PC-3 (cell line): ENCODE data around the gene MID1. TPM values are rescaled to one million over a fixed set of nuclear protein-coding genes. Genes with fewer than 3 reads are reported as not detected.

Experiments
- ATAC-seq: fragments of 200-7000 bp; cut with Tn5 transposase; 2 replicates; pipeline ENCODE4 v1.9.1; 2020; ENCODE audit warnings: mild to moderate bottlenecking, moderate library complexity
- Bru-seq: library from RNA; stranded (reverse); fragments of 400-500 nt; gene quantifications from one replicate; lab custom pipeline; 2021; lab: Mats Ljungman, UMichigan
- BruChase-seq, 2 experiments: library from RNA; stranded (reverse); fragments of 400-500 nt; gene quantifications; one replicate each; lab custom pipeline; 2021; lab: Mats Ljungman, UMichigan
- BruUV-seq: library from RNA; stranded (reverse); fragments of 400-500 nt; replicated peaks from 2 replicates; lab custom pipeline; 2021; lab: Mats Ljungman, UMichigan
- CTCF ChIA-PET: fragments of 300-600 bp; sonication (Branson Sonifier 250); formaldehyde crosslinking; loops from one replicate; lab custom pipeline; 2022; ENCODE audit warnings: antibody characterized with exemption; lab: Charles Lee
- POLR2A ChIA-PET: fragments of 300-600 bp; sonication (Branson Sonifier 250); formaldehyde crosslinking; loops from one replicate; lab custom pipeline; 2022; ENCODE audit warnings: antibody characterized with exemption; ENCODE audit not compliant: unreplicated experiment; lab: Charles Lee
- DNase-seq: peaks from one replicate; pipeline ENCODE4 v3.0.0-alpha.2; 2015
- H2AFZ ChIP-seq: fragments of 300-600 bp; sonication (generic); 2 replicates; pipeline ENCODE4 v1.6.0; 2016; ENCODE audit warnings: antibody characterized with exemption, low read length
- H3F3A ChIP-seq: fragments of 300-600 bp; sonication (generic); one replicate; pipeline ENCODE4 v1.6.0; 2017; ENCODE audit warnings: antibody characterized with exemption, low read length, control low read depth, mild to moderate bottlenecking; ENCODE audit not compliant: unreplicated experiment
- H3K27ac ChIP-seq: fragments of 300-600 bp; sonication (generic); 2 replicates; pipeline ENCODE4 v1.5.1; 2016; ENCODE audit warnings: mild to moderate bottlenecking, low read length
- H3K27me3 ChIP-seq: fragments of 300-600 bp; sonication (generic); 2 replicates; pipeline ENCODE4 v1.6.1; 2016; ENCODE audit warnings: low read length, mixed read lengths
- H3K36me3 ChIP-seq: fragments of 300-600 bp; sonication (generic); 2 replicates; pipeline ENCODE4 v1.6.1; 2016; ENCODE audit warnings: low read depth, mixed run types, low read length, mixed read lengths
- H3K4me1 ChIP-seq: fragments of 300-600 bp; sonication (generic); 2 replicates; pipeline ENCODE4 v1.5.1; 2016; ENCODE audit warnings: low read length; ENCODE audit not compliant: insufficient read depth
- H3K4me2 ChIP-seq: fragments of 300-600 bp; sonication (generic); 2 replicates; pipeline ENCODE4 v1.6.0; 2016; ENCODE audit warnings: low read length
- H3K4me3 ChIP-seq: fragments of 300-600 bp; sonication (generic); 2 replicates; pipeline ENCODE4 v1.5.1; 2016; ENCODE audit warnings: mild to moderate bottlenecking, low read length, mixed read lengths
- H3K79me2 ChIP-seq: fragments of 300-600 bp; sonication (generic); 2 replicates; pipeline ENCODE4 v1.6.1; 2017; ENCODE audit warnings: low read length, mixed read lengths
- H3K9ac ChIP-seq: fragments of 300-600 bp; sonication (generic); 2 replicates; pipeline ENCODE4 v1.6.0; 2016; ENCODE audit warnings: mild to moderate bottlenecking, low read length
- H3K9me2 ChIP-seq: fragments of 300-600 bp; sonication (generic); replicated peaks from 2 replicates; pipeline ENCODE4 v1.6.1; 2016; ENCODE audit warnings: mixed run types, low read length, mixed read lengths
- H3K9me3 ChIP-seq: fragments of 300-600 bp; sonication (generic); 2 replicates; pipeline ENCODE4 v1.6.1; 2016; ENCODE audit warnings: low read length, mixed read lengths
- H4K20me1 ChIP-seq: fragments of 300-600 bp; sonication (generic); 2 replicates; pipeline ENCODE4 v1.6.1; 2016; ENCODE audit warnings: low read length, mixed read lengths
- EZH2 ChIP-seq: fragments of 300-600 bp; sonication (generic); IDR thresholded peaks from one replicate; pipeline ENCODE4 v1.6.1; 2017; ENCODE audit warnings: antibody characterized with exemption, mild to moderate bottlenecking, low read length; ENCODE audit not compliant: unreplicated experiment
- EZH2phosphoT487 ChIP-seq: fragments of 300-600 bp; sonication (generic); IDR thresholded peaks from 2 replicates; pipeline ENCODE4 v1.6.1; 2018; ENCODE audit warnings: mild to moderate bottlenecking, antibody characterized with exemption, low read length, borderline replicate concordance
- intact Hi-C: fragments of 100-400 bp; cut with micrococcal nuclease; formaldehyde crosslinking; loops from 2 replicates; pipeline ENCODE4 v1.9.0; 2023
- long read RNA-seq: library from polyadenylated mRNA; unstranded; transcript quantifications from one replicate; pipeline ENCODE4 v2.0.0, GENCODE V29; 2021; ENCODE audit not compliant: unreplicated experiment
- total RNA-seq: library from RNA; depleted of rRNA; stranded (reverse); fragments of >200 nt; gene quantifications from 2 replicates; pipeline ENCODE4 v1.2.3, GENCODE V29; 2014; rRNA removed
- TF ChIP-seq, protein P1 (sequence below): fragments of 300-600 bp; sonication (generic); conservative IDR thresholded peaks from 2 replicates; pipeline ENCODE4 v1.5.1; 2017; ENCODE audit warnings: antibody characterized with exemption, low read depth, mild to moderate bottlenecking, low read length

The MID1 gene, protein sequence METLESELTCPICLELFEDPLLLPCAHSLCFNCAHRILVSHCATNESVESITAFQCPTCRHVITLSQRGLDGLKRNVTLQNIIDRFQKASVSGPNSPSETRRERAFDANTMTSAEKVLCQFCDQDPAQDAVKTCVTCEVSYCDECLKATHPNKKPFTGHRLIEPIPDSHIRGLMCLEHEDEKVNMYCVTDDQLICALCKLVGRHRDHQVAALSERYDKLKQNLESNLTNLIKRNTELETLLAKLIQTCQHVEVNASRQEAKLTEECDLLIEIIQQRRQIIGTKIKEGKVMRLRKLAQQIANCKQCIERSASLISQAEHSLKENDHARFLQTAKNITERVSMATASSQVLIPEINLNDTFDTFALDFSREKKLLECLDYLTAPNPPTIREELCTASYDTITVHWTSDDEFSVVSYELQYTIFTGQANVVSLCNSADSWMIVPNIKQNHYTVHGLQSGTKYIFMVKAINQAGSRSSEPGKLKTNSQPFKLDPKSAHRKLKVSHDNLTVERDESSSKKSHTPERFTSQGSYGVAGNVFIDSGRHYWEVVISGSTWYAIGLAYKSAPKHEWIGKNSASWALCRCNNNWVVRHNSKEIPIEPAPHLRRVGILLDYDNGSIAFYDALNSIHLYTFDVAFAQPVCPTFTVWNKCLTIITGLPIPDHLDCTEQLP
- total RNA-seq (21.9 and 24.6 TPM in 2 replicates), Bru-seq, nascent RNA (percentile 59 among the genes with signal in this experiment), BruChase-seq, experiment 1, labeled RNA remaining after a 6-hour chase (percentile 52 among the genes with signal in this experiment), BruChase-seq, experiment 2, labeled RNA remaining after a 2-hour chase (percentile 52 among the genes with signal in this experiment)
- long read RNA-seq, full-length matches to known transcripts = 22 of 46 reads
- long read RNA-seq, partial matches to known transcripts = 13 of 46 reads
- long read RNA-seq, other reads (novel, unspliced or antisense) = 11 of 46 reads

DNA sequence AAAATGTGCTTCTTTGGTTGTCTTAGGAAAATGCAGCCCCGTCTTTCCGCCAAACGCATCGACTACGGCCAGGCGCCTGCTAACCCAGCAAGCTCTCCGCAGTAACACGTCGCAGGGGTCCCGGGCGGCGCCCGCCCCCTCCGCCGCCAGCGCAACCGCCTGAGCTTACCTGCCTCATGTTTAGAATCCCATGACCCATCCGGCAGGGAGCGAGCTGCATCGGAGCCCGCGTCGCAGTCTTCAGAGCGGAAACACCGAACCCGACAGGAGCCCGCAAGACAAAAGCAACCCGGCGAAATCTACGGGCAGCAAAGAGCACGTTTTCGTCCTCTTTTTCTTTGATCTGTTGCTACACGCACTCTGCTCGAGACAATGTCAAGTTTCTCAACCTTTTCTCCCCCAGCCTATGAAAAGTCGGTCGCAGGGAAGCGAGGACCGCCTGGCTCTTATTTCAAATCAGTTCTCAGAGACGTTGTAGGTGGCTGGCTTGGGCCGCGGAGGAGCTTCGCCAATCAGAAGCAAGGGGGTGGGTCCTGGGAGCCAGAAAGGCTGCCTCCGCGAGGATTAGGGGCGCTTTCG is at the start of gene MID1:
Gene MID1, minus strand, starts transcription at position 465 of the 579 bp plus-strand sequence. CDS start 53,038 bp downstream, outside the sequence.
- TF ChIP-seq EZH2 (no peak), EZH2phosphoT487 (no peak)
- TF ChIP-seq, protein P1, sequence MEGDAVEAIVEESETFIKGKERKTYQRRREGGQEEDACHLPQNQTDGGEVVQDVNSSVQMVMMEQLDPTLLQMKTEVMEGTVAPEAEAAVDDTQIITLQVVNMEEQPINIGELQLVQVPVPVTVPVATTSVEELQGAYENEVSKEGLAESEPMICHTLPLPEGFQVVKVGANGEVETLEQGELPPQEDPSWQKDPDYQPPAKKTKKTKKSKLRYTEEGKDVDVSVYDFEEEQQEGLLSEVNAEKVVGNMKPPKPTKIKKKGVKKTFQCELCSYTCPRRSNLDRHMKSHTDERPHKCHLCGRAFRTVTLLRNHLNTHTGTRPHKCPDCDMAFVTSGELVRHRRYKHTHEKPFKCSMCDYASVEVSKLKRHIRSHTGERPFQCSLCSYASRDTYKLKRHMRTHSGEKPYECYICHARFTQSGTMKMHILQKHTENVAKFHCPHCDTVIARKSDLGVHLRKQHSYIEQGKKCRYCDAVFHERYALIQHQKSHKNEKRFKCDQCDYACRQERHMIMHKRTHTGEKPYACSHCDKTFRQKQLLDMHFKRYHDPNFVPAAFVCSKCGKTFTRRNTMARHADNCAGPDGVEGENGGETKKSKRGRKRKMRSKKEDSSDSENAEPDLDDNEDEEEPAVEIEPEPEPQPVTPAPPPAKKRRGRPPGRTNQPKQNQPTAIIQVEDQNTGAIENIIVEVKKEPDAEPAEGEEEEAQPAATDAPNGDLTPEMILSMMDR = no peak
- Histone ChIP-seq H2AFZ (peak within 1 kb of the TSS; percentile 79), H3K27me3 (no peaks in the 10 kb centered on the region), H3K27ac (peak within 1 kb of the TSS; percentile 92), H4K20me1 (no peaks in the 10 kb centered on the region), H3K4me3 (peak within 1 kb of the TSS; percentile 86), H3K79me2 (peaks cover 44% of the 10 kb centered on the region), H3K4me1 (peaks cover 44% of the 10 kb centered on the region), H3F3A (peaks cover 9% of the 10 kb centered on the region), H3K9me3 (no peaks in the 10 kb centered on the region), H3K9me2 (no peaks in the 10 kb centered on the region), H3K9ac (peak within 1 kb of the TSS; percentile 81), H3K36me3 (no peaks in the 10 kb centered on the region), H3K4me2 (peak within 1 kb of the TSS; percentile 92)
- CTCF ChIA-PET = no interaction called here
- DNase-seq (peak; percentile 83), ATAC-seq (peak; percentile 67)
- intact Hi-C loops = loop anchor here (1.0 kb wide), 2 partner anchors 8 to 14 kb away; no protein-coding TSS in a partner anchor
- POLR2A ChIA-PET = interaction anchor here (0.6 to 2.0 kb wide), 4 partner anchors 12 to 430 kb away, joined by 3 to 19 read pairs (median 4); no protein-coding TSS in a partner anchor
- TSS peak; percentile 54 for BruUV-seq

DNA sequence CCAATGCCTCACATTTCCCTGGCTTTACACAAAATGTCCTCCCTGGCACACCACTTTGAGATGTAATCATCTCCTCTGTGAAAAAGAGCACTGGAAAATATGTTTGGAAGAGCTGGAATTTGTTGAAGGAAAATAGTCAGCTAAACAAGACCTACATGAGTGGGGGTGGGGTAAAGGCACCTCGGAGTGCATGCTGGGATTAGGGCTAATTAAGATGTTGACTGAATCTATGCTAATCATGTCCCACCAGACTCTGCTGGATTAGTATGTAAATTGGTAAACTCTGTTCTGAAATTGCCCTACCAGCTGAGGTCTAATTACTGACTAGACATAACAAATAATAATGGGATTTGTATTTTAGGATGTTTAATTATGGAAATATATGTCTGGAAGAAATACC is 46.8 kb upstream of the MID1 start:
- Histone ChIP-seq H3K9me3 (no peaks in the 10 kb centered on the region), H3K4me3 (no peak overlapping the region), H3K9ac (no peak overlapping the region), H3K27me3 (no peaks in the 10 kb centered on the region), H3K79me2 (no peaks in the 10 kb centered on the region), H3K27ac (no peak overlapping the region), H3K9me2 (no peaks in the 10 kb centered on the region), H3F3A (no peaks in the 10 kb centered on the region), H3K4me1 (no peaks in the 10 kb centered on the region), H3K4me2 (no peak overlapping the region), H2AFZ (no peak overlapping the region), H3K36me3 (no peaks in the 10 kb centered on the region), H4K20me1 (no peaks in the 10 kb centered on the region)
- ChIA-PET POLR2A (no interaction called here), CTCF (no interaction called here)
- DNase-seq = no peak
- ATAC-seq = no peak
- TF ChIP-seq EZH2 (no peak), EZH2phosphoT487 (no peak)
- TF ChIP-seq, protein P1 = no peak
- intact Hi-C loops = no loop called here
- no TSS peak for BruUV-seq
